Left forelimb (tissue), 1 donor: ENCODE data around the gene VAPB.
"Not testable (repeated sequence)": the region's sequence is repeated elsewhere in the genome, so short reads cannot be mapped to it uniquely, and the experiment has no call there.

Source experiments
- DNase-seq: peaks from one replicate; pipeline ENCODE4 v3.0.0-alpha.2; 2018; ENCODE audit warnings: low spot score

Gene VAPB

DNA sequence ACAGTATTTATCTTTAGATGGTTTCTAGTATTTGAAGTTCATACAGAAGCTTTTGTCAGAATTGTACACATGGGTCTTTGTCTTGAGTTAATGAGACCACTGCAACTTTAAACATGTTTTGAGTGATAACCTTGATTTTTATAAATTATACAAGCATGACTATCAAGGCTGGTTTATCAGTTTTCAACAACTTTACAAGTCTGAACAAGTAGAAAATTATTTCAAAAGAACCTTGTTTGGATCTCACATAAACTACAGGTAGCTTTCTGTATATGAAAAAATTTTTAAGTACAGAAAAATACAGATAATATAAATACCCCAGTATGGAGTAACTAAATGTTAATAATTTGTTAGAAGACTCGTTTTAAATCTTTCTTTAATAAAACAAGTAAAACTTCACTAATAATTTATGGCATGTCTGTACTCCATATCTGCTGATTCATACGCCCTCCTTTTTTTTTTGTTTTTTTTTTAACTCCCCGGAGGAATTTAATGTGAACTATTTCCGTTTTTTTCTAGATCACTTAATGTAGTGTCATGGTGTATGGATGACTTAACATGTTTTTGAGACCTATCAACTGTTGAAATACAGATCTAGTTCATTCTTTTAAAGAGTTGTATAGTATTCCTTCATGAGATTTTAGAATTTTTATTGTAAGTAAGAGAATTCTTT, 18.3 kb downstream of the VAPB start:
- no peak for DNase-seq

DNA sequence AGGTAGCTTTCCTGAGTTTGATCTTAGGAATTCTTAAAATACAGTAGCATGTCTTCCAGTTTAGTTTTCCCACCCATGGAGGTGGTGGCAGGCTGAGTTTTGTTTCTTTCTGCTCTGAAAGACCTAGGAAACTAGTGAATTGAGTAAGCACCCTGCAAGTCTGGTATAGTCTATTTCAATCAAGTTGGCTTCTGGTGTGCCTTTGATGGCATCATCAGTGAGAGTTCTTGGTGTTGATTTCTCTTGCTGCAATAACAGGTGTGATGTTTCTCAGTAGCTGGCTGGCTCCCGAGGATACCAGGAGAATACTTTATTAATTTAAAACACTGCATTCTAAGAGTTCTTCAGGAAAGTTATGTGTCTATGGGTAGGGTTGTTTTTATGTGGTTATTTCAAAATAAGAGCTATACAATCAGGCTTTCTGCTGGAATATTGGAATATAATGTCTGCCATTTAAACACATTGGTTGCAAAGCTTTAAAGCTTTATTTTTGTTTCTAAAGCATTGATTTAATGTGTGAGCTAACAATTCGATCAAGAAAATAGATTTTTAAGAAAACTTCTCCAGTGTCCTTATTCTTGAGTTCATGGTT, 19.0 kb downstream of the VAPB start:
- DNase-seq, result no peak

DNA sequence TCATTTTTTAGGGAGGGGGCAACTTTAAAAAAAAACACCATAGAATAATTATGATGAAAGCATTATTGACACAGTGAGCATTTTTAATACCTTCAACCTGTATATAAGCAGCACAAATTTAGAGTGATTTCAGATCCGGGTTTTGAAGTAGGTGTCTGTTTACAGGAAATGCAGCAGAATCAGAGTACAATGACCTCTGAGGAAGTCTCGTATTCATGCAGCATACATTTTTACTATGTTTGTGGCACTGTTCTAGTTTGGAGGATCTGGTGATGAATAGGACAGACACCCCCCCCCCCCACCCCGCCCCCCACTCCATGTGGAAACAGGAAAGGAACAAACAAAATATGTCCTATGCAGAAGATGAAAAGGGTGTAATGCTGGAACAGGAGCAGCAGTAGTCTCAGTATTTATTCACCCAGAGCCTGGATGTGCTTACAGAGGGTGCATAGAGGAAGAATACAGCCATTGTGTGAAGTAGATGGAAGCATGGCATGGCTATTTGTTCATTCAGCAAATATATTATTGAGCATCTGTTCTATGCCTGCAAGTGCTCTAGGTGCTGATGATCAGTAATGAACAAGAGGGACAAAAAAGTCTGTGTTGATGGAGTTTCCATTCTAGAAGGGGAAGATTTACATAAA, 19.7 kb downstream of the VAPB start:
- DNase-seq, result no peak

DNA sequence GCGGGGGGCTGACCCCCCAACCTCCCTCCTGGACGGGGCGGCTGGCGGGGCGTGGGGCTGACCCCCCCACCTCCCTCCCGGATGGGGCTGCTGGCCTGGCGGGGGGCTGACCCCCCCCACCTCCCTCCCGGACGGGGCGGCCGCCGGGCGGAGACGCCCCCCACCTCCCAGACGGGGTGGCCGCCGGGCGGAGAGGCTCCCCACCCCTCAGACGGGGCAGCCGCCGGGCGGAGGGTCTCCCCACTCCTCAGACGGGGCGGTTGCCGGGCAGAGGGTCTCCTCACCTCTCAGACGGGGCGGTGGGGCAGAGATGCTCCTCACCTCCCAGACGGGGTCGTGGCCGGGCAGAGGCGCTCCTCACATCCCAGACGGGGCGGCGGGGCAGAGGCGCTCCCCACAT, 25.2 kb downstream of the VAPB start:
- DNase-seq, result not testable (repeated sequence)

DNA sequence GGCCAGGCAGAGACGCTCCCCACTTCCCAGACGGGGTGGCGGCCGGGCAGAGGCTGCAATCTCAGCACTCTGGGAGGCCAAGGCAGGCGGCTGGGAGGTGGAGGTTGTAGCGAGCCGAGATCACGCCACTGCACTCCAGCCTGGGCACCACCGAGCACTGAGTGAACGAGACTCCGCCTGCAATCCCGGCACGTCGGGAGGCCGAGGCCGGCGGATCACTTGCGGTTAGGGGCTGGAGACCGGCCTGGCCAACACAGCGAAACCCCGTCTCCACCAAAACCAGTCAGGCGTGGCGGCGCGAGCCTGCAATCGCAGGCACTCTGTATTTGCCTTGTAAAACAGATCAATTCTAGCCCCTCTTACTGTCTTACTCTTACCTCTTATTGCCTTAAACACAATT, 25.8 kb downstream of the VAPB start:
- DNase-seq, result not testable (repeated sequence)

DNA sequence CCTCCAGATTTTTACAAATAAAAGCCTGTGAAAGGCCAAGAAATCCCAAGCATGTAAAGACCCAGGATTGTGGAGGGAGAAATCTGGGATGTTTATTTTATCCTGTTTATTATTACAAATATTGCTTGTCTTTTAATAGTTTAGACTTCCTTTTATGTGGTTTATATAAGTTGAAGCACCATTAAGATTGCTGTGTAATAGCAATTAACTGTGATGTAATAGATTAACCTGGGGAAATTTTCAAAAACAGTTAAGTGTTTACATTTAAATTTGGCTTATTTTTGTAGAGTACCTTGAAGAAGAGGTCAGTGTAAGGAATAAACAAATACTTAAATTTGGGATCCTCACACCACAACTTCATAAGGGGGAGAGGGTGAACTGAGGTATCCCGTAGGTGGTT, 27.0 kb downstream of the VAPB start:
- DNase-seq, result no peak

DNA sequence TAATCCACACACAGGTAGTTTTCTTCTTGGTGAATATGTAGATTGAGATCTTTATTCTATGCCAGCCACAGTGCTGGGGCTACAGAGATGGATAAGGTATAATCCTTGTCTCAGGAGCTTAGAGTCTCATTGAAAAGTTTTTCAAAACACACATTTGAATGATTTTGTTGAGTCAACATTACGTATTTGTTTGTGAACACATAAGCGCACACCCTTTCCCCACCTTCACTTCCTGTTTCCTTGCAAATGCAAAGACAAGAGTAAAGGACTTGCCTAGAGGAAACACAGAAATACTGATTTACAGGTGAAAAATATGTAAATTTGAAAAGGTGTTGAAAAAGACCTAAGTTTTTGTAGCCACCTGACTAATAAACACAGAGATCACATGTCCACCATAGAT, 27.8 kb downstream of the VAPB start:
- no peak for DNase-seq

DNA sequence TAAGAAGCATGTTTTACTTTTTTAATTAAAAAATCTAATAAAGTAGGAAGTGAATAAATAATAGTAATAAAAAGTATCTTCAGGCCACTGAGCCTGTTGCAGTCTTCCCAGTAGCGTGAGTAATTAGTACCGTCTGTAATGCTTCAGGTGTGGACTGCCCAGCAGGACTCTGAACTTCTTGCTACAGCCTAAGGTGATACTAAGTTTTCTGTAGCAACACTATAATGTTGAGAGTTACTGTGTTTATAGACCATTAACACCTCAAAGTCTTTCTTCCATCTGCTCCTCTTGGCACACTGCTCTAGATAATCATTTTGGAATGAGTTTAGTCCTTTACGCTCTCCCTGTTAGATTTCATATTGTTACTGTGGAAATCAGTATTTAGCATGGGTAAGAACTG, 28.4 kb downstream of the VAPB start:
- no peak for DNase-seq

DNA sequence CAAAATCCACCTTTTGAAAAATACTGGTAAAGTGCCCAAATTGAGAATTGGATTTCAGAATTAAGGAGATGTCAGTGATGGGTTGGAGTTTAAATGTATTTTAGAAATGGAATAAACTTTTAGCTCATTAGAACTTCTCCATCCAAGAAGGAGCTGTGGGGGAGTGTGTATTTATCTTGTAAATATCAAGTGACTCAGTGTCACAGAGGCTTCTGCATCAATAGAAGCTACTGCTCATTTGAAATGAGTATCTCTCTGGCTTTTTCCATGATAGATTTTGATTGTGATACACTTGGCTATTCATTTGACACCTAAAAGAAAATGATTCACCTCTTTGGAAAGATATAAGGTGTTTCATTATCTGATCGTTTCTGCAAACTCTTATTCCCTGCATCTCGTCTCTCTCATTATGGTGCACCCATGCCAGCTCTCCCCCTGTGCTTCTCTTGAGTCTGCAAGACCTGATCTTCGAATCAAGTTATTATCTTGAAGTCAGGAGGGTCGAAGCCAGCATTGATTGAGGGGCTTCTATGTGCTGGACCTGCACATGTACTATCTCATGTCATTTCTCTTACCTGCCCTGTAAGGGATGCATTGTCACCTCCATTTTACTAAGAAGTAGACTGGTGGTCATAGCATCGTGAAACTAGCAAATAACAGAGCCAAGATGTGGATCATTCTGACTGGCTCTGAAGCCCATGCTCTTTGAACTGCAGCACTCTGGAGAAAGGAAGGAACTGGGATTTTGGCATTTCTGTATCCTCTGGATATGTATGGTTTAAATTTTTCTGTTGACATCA, 30.1 kb downstream of the VAPB start:
- no peak for DNase-seq

DNA sequence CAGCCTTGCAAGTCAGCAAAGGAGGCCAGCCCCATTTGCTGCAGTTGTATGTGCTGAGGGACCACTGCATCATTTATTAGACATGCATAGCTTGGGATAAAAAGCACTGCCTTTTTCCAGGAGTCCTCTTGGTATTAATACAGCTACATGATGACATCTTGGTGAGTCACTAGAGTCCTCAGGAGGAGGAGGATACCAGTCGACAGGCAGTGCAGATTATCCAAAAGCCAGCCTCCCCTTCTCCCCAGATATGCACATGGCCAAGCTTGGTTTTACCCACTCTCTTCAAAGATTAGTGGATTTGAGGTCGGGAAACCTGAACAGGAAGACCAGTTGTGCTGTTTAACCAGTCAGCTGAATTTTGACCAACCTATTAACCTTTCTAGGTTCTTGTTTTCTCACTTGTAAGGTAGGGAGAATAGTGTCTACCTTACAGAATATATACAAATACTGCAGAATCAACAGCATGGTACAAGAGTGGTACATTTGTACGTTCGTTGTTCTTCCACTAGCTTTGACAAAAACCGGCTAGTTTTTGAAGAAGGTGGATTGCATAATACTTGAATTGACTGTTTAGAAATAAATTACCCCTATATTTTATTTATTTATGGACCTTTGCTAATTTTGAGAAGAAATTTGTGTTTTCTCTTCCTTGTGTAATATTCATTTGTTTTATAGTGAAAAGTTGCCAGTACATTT, 31.9 kb downstream of the VAPB start:
- no peak for DNase-seq

DNA sequence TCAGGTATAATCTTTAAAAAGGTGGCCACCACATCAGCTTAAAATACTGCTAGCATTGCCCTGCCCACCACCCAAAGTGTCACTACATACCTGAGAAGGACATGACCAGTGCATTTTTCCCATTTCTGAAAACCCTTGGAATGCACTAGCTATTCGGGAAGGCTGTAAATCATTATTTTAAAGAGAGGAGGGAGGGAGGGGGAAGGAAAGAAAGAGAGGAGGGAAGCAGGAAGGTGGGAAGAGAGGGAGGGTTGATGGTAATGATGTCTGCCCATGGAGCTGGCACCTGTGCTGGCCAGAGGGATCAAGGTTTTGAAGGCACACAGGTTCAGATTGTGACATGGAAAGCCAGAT, 32.4 kb downstream of the VAPB start:
- DNase-seq, result no peak

DNA sequence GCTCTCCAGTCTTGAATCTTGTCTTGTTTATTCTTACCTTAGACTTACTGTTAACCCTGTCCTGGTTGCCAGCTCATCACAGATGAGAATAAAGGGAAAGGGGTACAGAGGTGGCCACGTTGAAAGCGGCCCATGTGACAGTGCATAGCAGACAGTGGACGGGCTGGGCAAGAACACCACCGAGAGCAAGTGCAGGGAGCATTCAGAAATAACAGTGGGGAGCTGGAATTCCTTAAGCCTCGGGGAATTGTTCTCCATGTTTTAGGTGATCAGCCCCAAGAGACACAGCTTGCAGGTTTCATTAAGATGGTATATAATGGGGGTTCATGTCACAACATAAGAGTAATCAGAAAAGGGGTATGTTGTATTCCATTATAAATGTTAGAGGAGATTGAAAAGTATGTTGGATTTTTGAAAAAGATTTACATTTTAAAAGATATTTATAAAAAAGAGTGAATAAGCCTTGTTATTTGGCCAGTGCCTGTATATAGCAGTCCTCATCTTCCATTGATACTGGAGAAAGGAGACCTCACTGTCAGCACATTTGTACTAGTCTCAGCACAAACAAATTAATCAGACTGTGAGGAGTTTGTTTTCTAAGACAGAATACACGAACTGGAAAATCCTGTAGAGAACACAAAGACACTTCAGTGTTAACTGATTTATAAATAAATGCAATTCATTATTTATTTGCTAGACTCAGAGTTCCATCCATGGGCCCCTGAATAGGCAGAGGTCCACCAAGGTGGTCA, 35.4 kb downstream of the VAPB start:
- no peak for DNase-seq

DNA sequence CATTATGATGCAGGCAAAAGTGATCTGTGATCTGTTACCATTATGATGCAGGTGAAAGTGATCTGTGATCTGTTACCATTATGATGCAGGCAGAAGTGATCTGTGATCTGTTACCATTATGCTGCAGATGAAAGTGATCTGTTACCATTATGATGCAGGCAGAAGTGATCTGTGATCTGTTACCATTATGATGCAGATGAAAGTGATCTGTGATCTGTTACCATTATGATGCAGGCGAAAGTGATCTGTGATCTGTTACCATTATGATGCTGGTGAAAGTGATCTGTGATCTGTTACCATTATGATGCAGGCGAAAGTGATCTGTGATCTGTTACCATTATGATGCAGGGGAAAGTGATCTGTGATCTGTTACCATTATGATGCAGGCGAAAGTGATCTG, 38.5 kb downstream of the VAPB start:
- not testable (repeated sequence) for DNase-seq

DNA sequence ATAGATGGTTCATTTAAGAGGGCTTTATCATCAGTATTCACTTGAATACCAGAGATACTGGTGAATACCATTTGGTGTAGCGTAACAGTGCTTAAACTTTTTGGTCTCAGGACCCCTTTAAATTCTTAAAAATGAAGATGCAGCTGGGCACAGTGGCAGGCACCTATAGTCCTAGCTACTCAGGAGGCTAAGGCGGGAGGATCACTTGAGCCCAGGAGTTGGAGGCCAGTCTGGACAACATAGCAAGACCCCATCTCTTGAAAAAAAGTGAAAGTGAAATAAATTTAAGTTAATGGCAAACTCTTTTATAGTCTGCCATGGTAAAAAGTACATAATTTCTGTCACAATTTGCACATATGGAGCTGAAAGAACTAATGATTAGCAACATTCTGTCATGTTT, 39.3 kb downstream of the VAPB start:
- no peak for DNase-seq

DNA sequence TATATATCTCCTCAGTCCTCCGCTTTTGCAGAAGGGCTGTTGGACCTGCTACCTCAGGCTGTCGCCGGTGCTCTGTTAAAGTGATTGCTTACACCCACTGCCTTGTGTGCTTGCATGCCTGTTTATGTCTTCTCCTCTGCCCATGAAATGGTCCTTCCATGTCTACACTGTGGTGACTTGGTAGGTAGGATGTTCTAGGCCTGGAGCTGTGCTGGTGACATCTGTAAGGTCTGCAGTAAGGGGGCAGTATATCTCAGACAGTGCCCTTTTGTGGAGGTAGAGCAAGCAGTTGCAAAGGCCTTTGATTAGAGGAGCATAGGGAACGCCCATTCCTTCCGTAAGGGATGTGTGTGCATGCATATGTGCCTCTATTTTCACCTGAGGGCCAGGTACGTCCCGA, 40.3 kb downstream of the VAPB start:
- no peak for DNase-seq

DNA sequence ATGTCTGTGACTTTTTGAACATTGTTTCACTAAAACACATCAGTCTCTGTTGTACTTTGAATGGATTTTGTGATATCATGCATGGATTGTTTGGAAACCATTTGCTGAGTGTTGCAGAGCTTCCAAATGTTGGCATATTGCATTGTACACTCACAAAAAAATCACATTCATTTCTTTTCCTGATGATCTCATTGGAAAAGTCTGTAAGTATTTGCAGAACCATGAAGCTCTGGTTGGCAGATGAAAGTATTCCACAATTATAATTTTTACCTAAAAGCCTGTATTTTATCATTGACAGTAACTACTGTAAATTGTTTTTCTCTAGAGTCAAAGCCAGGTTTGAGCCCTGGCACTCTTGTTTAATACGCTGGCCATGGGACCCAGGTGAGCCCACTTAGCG, 42.1 kb downstream of the VAPB start:
- no peak for DNase-seq

DNA sequence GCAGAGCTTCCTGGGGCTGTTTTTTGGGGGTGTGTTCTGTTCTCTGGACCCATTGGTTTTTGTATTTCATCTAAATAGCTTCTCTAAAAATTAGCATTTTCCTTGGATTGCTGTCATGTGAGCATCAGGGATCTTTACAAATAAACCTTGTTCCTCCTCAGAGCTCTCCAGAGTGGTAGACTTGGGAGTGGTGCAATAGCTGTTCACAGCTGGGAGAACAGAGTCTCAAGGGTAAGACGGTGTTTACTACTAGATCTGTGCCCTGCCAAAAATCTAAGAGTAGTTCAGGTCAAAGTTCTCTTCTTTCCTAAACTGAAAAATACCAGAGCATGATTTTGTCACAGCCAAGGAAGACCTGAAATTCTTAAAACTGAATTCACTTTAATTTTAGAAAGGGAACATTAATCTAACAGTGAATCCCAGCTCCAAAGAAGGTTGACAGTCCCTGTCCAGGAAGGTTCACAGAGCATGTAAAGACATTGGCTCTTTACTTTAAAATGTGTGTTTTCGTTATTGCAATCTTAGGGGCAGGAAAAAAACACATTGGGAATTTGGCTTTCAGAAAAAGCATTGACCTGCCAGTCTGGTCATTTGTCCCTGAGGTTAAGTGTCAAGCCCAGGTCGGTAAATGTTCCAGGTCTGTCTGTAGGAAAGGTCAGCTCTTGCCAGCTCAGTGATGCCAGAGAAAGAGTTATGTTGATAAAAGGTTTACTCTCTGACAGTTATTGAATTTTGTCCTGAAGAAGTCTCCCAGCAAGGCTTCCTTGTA, 43.3 kb downstream of the VAPB start:
- no peak for DNase-seq

DNA sequence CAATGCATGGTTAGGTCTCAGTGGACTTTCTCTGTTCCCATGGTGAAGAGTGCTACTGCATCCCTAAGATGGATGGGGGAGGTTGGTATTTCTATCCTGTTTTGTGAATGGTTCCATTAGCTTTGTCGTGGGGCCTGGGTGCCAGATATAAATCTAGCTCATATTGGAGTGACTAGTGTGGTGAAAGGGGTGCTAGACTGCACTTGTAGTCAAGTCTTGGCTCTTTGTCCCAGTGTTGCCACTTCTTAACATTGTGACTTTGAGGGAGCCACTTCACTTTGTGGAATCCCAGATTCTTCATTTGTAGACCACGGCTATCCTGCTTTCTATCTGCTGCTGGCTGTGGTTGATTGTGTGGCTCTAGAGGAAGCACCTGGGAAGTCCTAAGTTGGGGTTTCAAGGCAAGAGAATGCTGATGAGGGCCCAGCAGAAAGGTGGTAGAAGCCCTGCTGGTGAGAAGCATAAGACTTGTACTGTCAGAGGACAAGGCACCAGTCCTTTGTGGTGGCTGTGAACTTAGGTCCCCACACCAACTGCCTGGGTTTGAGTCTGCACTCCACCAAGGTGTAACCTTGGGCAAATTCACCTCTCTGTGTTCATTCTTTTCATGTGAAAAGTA, 44.1 kb downstream of the VAPB start:
- DNase-seq, result no peak

DNA sequence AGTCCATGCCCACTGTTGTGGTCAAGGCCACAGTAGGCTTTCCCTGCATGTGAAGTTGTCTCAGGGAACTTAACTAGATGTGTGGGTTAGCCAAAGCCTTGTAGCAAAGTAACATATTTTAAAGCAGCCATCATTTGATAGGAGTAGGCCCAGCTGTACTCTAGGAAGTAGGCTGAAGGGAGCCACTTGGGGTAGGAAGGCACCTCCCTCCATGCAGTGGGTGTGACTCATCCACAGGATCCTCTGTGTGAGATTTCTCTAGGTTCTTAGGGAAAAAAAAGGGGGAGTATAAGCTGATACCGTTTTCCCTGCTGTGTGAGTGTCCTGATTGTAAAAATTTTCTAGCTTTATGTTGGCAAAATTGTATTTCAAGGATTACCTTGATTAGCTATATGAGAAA, 44.7 kb downstream of the VAPB start:
- DNase-seq, result no peak

DNA sequence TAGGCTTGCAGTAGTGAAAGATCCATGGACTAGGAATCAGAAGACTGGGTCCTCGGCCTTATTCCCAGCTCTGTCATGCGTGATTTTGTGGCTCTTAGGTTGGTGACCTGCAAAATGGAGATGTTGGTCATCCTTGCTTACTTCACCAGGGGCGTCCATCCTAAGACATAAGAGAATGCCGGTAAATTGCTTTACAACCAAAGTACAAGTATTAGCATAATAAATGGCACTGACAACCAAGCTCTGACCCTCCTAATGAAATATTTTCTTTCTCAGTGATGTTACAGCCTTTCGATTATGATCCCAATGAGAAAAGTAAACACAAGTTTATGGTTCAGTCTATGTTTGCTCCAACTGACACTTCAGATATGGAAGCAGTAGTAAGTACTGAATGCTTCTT, 45.3 kb downstream of the VAPB start:
- no peak for DNase-seq
